ENCODE measurements around the gene HDHD5.

The HDHD5 gene

GRCh38 chr22:17162731-17163130 lies 3.7 kb upstream of the HDHD5 start:
- Histone ChIP-seq H3K4me1 (peaks cover 0 to 22% (median 12%) of the 10 kb centered on the region in 4 donors), H3K36me3 (no peaks in the 10 kb centered on the region), H3K27me3 (no peaks in the 10 kb centered on the region), H3K9me3 (no peaks in the 10 kb centered on the region), H3K4me3 (no peak overlapping the region), H3K27ac (no peak overlapping the region)
- intact Hi-C loops (cut with DNase I; ENCODE audit: low total_unique reads), result no loop called here
- DNase-seq, result no peak
- no peak for TF ChIP-seq CTCF (IDR thresholded peaks at IDR 0.05)

DNA sequence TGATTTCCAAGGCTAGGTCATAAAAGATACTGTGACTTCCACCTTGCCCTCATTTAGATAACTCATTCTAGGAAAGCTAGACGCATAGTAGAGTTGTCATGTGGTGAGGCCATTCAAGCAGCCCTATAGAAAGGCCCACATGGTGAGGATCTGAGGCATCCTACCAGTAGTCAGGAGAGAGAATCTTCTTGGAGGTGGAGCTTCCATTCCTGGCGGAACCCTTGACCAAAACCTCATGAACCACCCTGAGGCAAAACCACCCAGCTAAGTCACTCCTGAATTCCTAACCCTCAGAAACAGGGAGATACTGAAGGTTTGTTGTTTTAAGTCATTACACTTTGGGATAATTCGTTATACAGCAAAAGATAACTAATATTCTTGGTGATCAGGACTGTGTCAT lies 2.9 kb upstream of the HDHD5 start:
- peaks cover 0 to 23% (median 13%) of the 10 kb centered on the region in 4 donors for H3K4me1 ChIP-seq
- no peak for DNase-seq
- H3K9me3 ChIP-seq, result no peaks in the 10 kb centered on the region
- no peak for TF ChIP-seq CTCF (IDR thresholded peaks at IDR 0.05)
- H3K36me3 ChIP-seq, result no peaks in the 10 kb centered on the region
- no peaks in the 10 kb centered on the region for H3K27me3 ChIP-seq
- intact Hi-C loops (cut with DNase I; ENCODE audit: low total_unique reads), result no loop called here
- H3K4me3 ChIP-seq, result no peak overlapping the region
- no peak overlapping the region for H3K27ac ChIP-seq

GRCh38 chr22:17159504-17159951 lies 451 bp upstream of the HDHD5 start:
- DNase-seq, result peak in 1 of 2 donors; percentile 47
- no peaks in the 10 kb centered on the region for H3K36me3 ChIP-seq
- H3K4me3 ChIP-seq, result peak overlapping the region; percentile 65 to 86
- peaks cover 0 to 38% (median 19%) of the 10 kb centered on the region in 4 donors for H3K4me1 ChIP-seq
- no peak for TF ChIP-seq CTCF (IDR thresholded peaks at IDR 0.05)
- H3K27ac ChIP-seq, result peak overlapping the region; percentile 90 to 93
- no peaks in the 10 kb centered on the region for H3K27me3 ChIP-seq
- intact Hi-C loops (cut with DNase I; ENCODE audit: low total_unique reads), result loop anchor here (5.0 kb wide), 1 partner anchor 77 kb away; the partner anchor contains the start of gene IL17RA
- no peaks in the 10 kb centered on the region for H3K9me3 ChIP-seq

DNA sequence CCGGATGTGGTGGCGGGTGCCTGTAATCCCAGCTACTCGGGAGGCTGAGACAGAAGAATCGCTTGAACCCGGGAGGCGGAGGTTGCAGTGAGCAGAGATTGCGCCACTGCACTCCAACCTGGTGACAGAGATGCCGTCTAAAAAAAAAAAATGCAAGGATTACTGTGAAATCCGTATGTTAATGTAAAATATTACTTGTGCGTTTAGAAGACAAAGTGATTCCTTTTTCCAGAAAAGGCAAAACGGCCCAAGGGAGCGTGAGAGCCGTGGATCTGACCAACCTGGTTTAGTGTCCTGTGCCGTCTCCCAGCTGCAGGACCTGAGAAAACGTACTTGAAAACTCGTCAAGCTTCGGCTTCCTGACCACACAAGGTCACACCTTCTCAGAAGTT lies 905 bp downstream of the HDHD5 start:
- peaks cover 0 to 38% (median 20%) of the 10 kb centered on the region in 4 donors for H3K4me1 ChIP-seq
- peak overlapping the region; percentile 65 to 86 for H3K4me3 ChIP-seq
- no peaks in the 10 kb centered on the region for H3K27me3 ChIP-seq
- H3K9me3 ChIP-seq, result no peaks in the 10 kb centered on the region
- TF ChIP-seq CTCF (IDR thresholded peaks at IDR 0.05), result no peak
- no peak for DNase-seq
- intact Hi-C loops (cut with DNase I; ENCODE audit: low total_unique reads), result loop anchor here (5.0 kb wide), 1 partner anchor 76 kb away; the partner anchor contains the start of gene IL17RA
- H3K36me3 ChIP-seq, result no peaks in the 10 kb centered on the region
- peak overlapping the region; percentile 90 to 93 for H3K27ac ChIP-seq

- peak overlapping the region in 1 of 2 donors; percentile 90 for H3K27ac ChIP-seq
- H3K4me1 ChIP-seq, result peaks cover 0 to 38% (median 22%) of the 10 kb centered on the region in 4 donors
- no peaks in the 10 kb centered on the region for H3K36me3 ChIP-seq
- DNase-seq, result no peak
- no peaks in the 10 kb centered on the region for H3K9me3 ChIP-seq
- peak overlapping the region; percentile 65 to 86 for H3K4me3 ChIP-seq
- intact Hi-C loops (cut with DNase I; ENCODE audit: low total_unique reads), result loop anchor here (5.0 kb wide), 1 partner anchor 75 kb away; the partner anchor contains the start of gene IL17RA
- no peaks in the 10 kb centered on the region for H3K27me3 ChIP-seq
- TF ChIP-seq CTCF (IDR thresholded peaks at IDR 0.05), result no peak
These were observed 1.4 kb downstream of the HDHD5 start for GRCh38 chr22:17157714-17158113.

Data from tibial artery (tissue), 4 donors.